NT2/D1 (cell line): Measurements from ENCODE around the gene PALM.

Source experiments
- SUZ12 ChIP-seq: IDR thresholded peaks from 2 replicates; pipeline ENCODE4 v1.6.1; 2011; ENCODE audit not compliant: insufficient read length, insufficient read depth; ENCODE audit errors: extremely low read depth
- YY1 ChIP-seq: IDR thresholded peaks from 2 replicates; pipeline ENCODE4 v1.6.1; 2011; ENCODE audit not compliant: insufficient read length, insufficient read depth
- ZNF274 ChIP-seq: IDR thresholded peaks from 2 replicates; pipeline ENCODE4 v1.6.1; 2011; ENCODE audit warnings: mild to moderate bottlenecking, low read depth, low read length

GRCh38 chr19:748274-748598 is 39.5 kb downstream of the PALM start:
- TF ChIP-seq YY1 = no peak
- no peak for TF ChIP-seq SUZ12
- no peak for TF ChIP-seq ZNF274
